Liver (tissue), 9 donors: ENCODE results near the gene SIRPB1. TPM values are rescaled to one million over a fixed set of nuclear protein-coding genes. Genes with fewer than 3 reads are reported as not detected.

Experiments used
- DNase-seq: peaks from one replicate; pipeline ENCODE4 v3.0.0-alpha.2; 2017; ENCODE audit warnings: low spot score
- H3K27ac ChIP-seq, 2 donors: one replicate each; pipeline ENCODE4 v1.7.0; 2013; ENCODE audit warnings: inconsistent platforms in 2 of 2, low read length in 2 of 2, control low read depth in 1 of 2, low read depth in 1 of 2, mild to moderate bottlenecking in 1 of 2
- H3K27me3 ChIP-seq, 4 donors: one replicate each; pipeline versions ENCODE4 v1.6.1 to v1.7.0; 2013; ENCODE audit warnings: low read length in 3 of 4, inconsistent platforms in 1 of 4, mild to moderate bottlenecking in 1 of 4, moderate library complexity in 1 of 4; ENCODE audit not compliant: control insufficient read depth in 4 of 4, insufficient read depth in 4 of 4
- H3K36me3 ChIP-seq, 4 donors: one replicate each; pipeline versions ENCODE4 v1.6.1 to v1.7.0; 2013; ENCODE audit warnings: low read length in 3 of 4, mild to moderate bottlenecking in 3 of 4, low read depth in 1 of 4, moderate library complexity in 1 of 4; ENCODE audit not compliant: control insufficient read depth in 4 of 4, insufficient read depth in 3 of 4
- H3K4me1 ChIP-seq, 4 donors: one replicate each; pipeline versions ENCODE4 v1.6.1 to v1.7.0; 2013; ENCODE audit warnings: low read length in 3 of 4, mild to moderate bottlenecking in 3 of 4, moderate library complexity in 1 of 4; ENCODE audit not compliant: control insufficient read depth in 4 of 4, insufficient read depth in 4 of 4
- H3K4me3 ChIP-seq, 3 donors: one replicate each; pipeline versions ENCODE4 v1.6.1 to v1.7.0; 2013; ENCODE audit warnings: low read length in 3 of 3, control low read depth in 1 of 3, low read depth in 1 of 3, mild to moderate bottlenecking in 1 of 3
- H3K9ac ChIP-seq, 2 donors: one replicate each; pipeline ENCODE4 v1.7.0; 2013; ENCODE audit warnings: low read length in 2 of 2, mild to moderate bottlenecking in 2 of 2, moderate library complexity in 2 of 2, control low read depth in 1 of 2, low read depth in 1 of 2
- H3K9me3 ChIP-seq, 4 donors: one replicate each; pipeline versions ENCODE4 v1.6.1 to v1.7.0; 2013; ENCODE audit warnings: low read length in 3 of 4; ENCODE audit not compliant: control insufficient read depth in 4 of 4
- ATF3 ChIP-seq: IDR thresholded peaks from 2 replicates; pipeline ENCODE4 v1.6.1; 2016; ENCODE audit warnings: antibody characterized with exemption
- FOXA2 ChIP-seq: IDR thresholded peaks from 2 replicates; pipeline ENCODE4 v1.6.1; 2016; ENCODE audit warnings: antibody characterized with exemption
- GABPA ChIP-seq, 2 donors: IDR thresholded peaks in 1 of 2; conservative IDR thresholded peaks in 1 of 2; 2 replicates each; pipeline ENCODE4 v1.6.1; 2016; ENCODE audit warnings: antibody characterized with exemption in 2 of 2, mild to moderate bottlenecking in 1 of 2, moderate library complexity in 1 of 2
- HNF4G ChIP-seq: IDR thresholded peaks from 2 replicates; pipeline ENCODE4 v1.6.1; 2016; ENCODE audit warnings: antibody characterized with exemption
- JUND ChIP-seq, 2 donors: IDR thresholded peaks; 2 replicates each; pipeline ENCODE4 v1.6.1; 2016; ENCODE audit warnings: antibody characterized with exemption in 2 of 2
- MAX ChIP-seq: IDR thresholded peaks from 2 replicates; pipeline ENCODE4 v1.6.1; 2016; ENCODE audit warnings: antibody characterized with exemption
- NR2F2 ChIP-seq: IDR thresholded peaks from 2 replicates; pipeline ENCODE4 v1.6.1; 2016; ENCODE audit warnings: antibody characterized with exemption
- RAD21 ChIP-seq, 2 donors: IDR thresholded peaks; 2 replicates each; pipeline ENCODE4 v1.6.1; 2016; ENCODE audit warnings: antibody characterized with exemption in 2 of 2, mild to moderate bottlenecking in 2 of 2
- RXRA ChIP-seq, 2 donors: IDR thresholded peaks; 2 replicates each; pipeline ENCODE4 v1.6.1; 2017 to 2018; ENCODE audit warnings: antibody characterized with exemption in 2 of 2, mild to moderate bottlenecking in 1 of 2
- SP1 ChIP-seq: IDR thresholded peaks from 2 replicates; pipeline ENCODE4 v1.6.1; 2018; ENCODE audit warnings: antibody characterized with exemption, mild to moderate bottlenecking
- TAF1 ChIP-seq: conservative IDR thresholded peaks from 2 replicates; pipeline ENCODE4 v1.6.1; 2016; ENCODE audit warnings: antibody characterized with exemption, mild to moderate bottlenecking
- YY1 ChIP-seq: IDR thresholded peaks from 2 replicates; pipeline ENCODE4 v1.6.1; 2016; ENCODE audit warnings: antibody characterized with exemption, mild to moderate bottlenecking
- WGBS: extraction: QIAGEN DNeasy Blood & Tissue Kit; methylation state at CpG from one replicate; pipeline ENCODE4 v1.1.7; 2013; 5-methylcytosine and 5-hydroxymethylcytosine counted together
- polyA plus RNA-seq, 2 donors: library from polyadenylated mRNA; stranded (reverse) in 1 of 2; unstranded in 1 of 2; fragments of 200-250 nt in 1 of 2; fragments of >200 nt in 1 of 2; fragmentation: Nextera tagmentation in 1 of 2; extraction: Ambion mirVana in 1 of 2; gene quantifications; one replicate each; pipeline versions ENCODE4 v1.2.1 to v1.2.3, GENCODE V29; 2013 to 2015
- total RNA-seq, 2 donors: library from RNA; depleted of rRNA; stranded (reverse); fragments of >200 nt; gene quantifications; one replicate each; pipeline ENCODE4 v1.2.3, GENCODE V29; 2014
- TF ChIP-seq, protein P1 (sequence below): fragments of 150-350 bp; IDR thresholded peaks from 2 replicates; pipeline ENCODE4 v1.5.1; 2017; ENCODE audit warnings: improper control_type of control experiment, low read depth, low read length; ENCODE audit not compliant: missing input control
- TF ChIP-seq, protein P2 (sequence below): IDR thresholded peaks from 2 replicates; pipeline ENCODE4 v1.6.1; 2016; ENCODE audit warnings: antibody characterized with exemption, mild to moderate bottlenecking
- TF ChIP-seq, protein P3 (sequence below): IDR thresholded peaks from 2 replicates; pipeline ENCODE4 v1.6.1; 2016; ENCODE audit warnings: antibody characterized with exemption
- donor health status: healthy.
- donor health status: healthy.
- donor health status: healthy.
- donor health status: healthy.
- donor health status: healthy.

The SIRPB1 gene
- total RNA-seq: 1 to 10 TPM; 2.0 to 4.4 TPM
- polyA plus RNA-seq: under 1 TPM; 0.47 to 0.80 TPM

- peak within 1 kb of the TSS in 1 of 3 donors; percentile 12 for H3K4me3 ChIP-seq
- TF ChIP-seq, protein P1, sequence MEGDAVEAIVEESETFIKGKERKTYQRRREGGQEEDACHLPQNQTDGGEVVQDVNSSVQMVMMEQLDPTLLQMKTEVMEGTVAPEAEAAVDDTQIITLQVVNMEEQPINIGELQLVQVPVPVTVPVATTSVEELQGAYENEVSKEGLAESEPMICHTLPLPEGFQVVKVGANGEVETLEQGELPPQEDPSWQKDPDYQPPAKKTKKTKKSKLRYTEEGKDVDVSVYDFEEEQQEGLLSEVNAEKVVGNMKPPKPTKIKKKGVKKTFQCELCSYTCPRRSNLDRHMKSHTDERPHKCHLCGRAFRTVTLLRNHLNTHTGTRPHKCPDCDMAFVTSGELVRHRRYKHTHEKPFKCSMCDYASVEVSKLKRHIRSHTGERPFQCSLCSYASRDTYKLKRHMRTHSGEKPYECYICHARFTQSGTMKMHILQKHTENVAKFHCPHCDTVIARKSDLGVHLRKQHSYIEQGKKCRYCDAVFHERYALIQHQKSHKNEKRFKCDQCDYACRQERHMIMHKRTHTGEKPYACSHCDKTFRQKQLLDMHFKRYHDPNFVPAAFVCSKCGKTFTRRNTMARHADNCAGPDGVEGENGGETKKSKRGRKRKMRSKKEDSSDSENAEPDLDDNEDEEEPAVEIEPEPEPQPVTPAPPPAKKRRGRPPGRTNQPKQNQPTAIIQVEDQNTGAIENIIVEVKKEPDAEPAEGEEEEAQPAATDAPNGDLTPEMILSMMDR: no peak
- no peak for TF ChIP-seq SP1
- no peak for TF ChIP-seq HNF4G
- TF ChIP-seq RAD21 (IDR thresholded peaks at IDR 0.05): no peak
- no peak for TF ChIP-seq GABPA (IDR thresholded peaks at IDR 0.05 in 1 of 2, conservative IDR thresholded peaks at IDR 0.05 in 1 of 2)
- no peak for TF ChIP-seq JUND (IDR thresholded peaks at IDR 0.05)
- TF ChIP-seq YY1: no peak
- WGBS: 57% methylated on average over 5 of the region's 5 CpGs
- peaks cover 0 to 2% (median 0%) of the 10 kb centered on the region in 4 donors for H3K27me3 ChIP-seq
- no peaks in the 10 kb centered on the region for H3K36me3 ChIP-seq
- peak within 1 kb of the TSS; percentile 51 to 73 for H3K27ac ChIP-seq
- peaks cover 0 to 5% (median 2%) of the 10 kb centered on the region in 4 donors for H3K9me3 ChIP-seq
- H3K9ac ChIP-seq: no peak within 1 kb of the TSS
- peaks cover 0 to 5% (median 0%) of the 10 kb centered on the region in 4 donors for H3K4me1 ChIP-seq
- DNase-seq: no peak
Measured at GRCh38 chr20:1619861-1620444, at the start of gene SIRPB1. TSS of gene SIRPB1 (minus strand) at chr20:1620009. CDS start at chr20:1619944, 65 bp downstream.

- Histone ChIP-seq H3K9me3 (no peaks in the 10 kb centered on the region), H3K36me3 (no peaks in the 10 kb centered on the region), H3K9ac (no peak overlapping the region), H3K27me3 (peaks cover 0 to 3% (median 0%) of the 10 kb centered on the region in 4 donors), H3K27ac (no peak overlapping the region), H3K4me3 (no peak overlapping the region), H3K4me1 (no peaks in the 10 kb centered on the region)
- TF ChIP-seq JUND (IDR thresholded peaks at IDR 0.05): no peak
- TF ChIP-seq SP1: no peak
- TF ChIP-seq HNF4G: no peak
- TF ChIP-seq FOXA2: no peak
- TF ChIP-seq, protein P1: no peak
- TF ChIP-seq YY1: no peak
- no peak for TF ChIP-seq RAD21 (IDR thresholded peaks at IDR 0.05)
- TF ChIP-seq, protein P2, sequence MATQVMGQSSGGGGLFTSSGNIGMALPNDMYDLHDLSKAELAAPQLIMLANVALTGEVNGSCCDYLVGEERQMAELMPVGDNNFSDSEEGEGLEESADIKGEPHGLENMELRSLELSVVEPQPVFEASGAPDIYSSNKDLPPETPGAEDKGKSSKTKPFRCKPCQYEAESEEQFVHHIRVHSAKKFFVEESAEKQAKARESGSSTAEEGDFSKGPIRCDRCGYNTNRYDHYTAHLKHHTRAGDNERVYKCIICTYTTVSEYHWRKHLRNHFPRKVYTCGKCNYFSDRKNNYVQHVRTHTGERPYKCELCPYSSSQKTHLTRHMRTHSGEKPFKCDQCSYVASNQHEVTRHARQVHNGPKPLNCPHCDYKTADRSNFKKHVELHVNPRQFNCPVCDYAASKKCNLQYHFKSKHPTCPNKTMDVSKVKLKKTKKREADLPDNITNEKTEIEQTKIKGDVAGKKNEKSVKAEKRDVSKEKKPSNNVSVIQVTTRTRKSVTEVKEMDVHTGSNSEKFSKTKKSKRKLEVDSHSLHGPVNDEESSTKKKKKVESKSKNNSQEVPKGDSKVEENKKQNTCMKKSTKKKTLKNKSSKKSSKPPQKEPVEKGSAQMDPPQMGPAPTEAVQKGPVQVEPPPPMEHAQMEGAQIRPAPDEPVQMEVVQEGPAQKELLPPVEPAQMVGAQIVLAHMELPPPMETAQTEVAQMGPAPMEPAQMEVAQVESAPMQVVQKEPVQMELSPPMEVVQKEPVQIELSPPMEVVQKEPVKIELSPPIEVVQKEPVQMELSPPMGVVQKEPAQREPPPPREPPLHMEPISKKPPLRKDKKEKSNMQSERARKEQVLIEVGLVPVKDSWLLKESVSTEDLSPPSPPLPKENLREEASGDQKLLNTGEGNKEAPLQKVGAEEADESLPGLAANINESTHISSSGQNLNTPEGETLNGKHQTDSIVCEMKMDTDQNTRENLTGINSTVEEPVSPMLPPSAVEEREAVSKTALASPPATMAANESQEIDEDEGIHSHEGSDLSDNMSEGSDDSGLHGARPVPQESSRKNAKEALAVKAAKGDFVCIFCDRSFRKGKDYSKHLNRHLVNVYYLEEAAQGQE: no peak
- TF ChIP-seq, protein P3, sequence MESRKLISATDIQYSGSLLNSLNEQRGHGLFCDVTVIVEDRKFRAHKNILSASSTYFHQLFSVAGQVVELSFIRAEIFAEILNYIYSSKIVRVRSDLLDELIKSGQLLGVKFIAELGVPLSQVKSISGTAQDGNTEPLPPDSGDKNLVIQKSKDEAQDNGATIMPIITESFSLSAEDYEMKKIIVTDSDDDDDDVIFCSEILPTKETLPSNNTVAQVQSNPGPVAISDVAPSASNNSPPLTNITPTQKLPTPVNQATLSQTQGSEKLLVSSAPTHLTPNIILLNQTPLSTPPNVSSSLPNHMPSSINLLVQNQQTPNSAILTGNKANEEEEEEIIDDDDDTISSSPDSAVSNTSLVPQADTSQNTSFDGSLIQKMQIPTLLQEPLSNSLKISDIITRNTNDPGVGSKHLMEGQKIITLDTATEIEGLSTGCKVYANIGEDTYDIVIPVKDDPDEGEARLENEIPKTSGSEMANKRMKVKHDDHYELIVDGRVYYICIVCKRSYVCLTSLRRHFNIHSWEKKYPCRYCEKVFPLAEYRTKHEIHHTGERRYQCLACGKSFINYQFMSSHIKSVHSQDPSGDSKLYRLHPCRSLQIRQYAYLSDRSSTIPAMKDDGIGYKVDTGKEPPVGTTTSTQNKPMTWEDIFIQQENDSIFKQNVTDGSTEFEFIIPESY: no peak
- no peak for TF ChIP-seq TAF1
- TF ChIP-seq ATF3: no peak
- TF ChIP-seq NR2F2: no peak
- TF ChIP-seq MAX: no peak
- no peak for TF ChIP-seq RXRA (IDR thresholded peaks at IDR 0.05)
- 72% methylated on average over 5 of the region's 5 CpGs for WGBS
- DNase-seq: no peak
Measured at GRCh38 chr20:1669304-1669703, 49.5 kb upstream of the SIRPB1 start.
